Measurements from ENCODE around the gene GTF3C6. TPM values are rescaled to one million over a fixed set of nuclear protein-coding genes. Genes with fewer than 3 reads are reported as not detected.

The GTF3C6 gene
- polyA plus RNA-seq: 100 and 139 TPM in 2 replicates

DNA sequence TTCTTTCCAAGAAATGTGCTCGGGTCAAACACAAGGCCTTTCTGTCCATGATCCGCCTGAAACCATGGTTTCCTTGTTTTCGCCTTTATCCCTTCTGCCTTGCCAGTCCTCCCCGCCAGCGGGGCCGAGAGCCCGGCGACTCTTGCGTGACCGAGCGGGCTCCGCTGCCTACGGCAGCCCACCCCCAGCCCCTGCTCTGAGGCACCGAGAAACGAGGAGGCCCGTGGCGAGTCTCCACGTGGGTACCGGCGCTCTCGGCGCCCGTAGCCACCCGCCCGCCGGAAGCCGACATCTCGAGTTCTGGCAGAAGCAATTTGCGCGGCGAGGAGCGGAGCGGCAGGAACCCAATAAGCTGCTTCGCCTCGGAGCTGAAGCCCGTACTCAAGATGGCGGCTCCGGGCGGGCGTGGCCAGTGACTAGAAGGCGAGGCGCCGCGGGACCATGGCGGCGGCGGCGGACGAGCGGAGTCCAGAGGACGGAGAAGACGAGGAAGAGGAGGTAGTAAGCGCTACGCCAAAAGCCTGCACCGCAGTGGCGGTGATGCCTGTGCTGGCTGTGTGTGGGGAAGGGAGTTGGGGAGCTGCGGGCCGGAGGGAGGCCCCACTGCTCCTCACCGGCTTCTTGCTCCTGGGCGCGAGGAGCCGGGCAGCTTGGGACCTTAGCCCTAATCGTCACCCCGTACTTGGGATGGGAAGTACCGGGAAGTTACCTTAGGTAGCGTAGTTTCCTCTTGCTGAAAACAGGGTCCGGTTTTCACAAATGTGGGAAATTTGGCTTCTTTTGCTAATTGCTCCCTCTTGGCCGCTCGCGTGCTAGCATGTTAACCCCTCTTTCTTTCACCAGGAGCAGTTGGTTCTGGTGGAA lies at the start of gene GTF3C6:
GTF3C6 (plus strand) TSS at position 378 of the 864 bp plus-strand sequence; CDS start at position 442, 64 bp downstream.

Other genes starting within 250 kb of the GTF3C6 start
- gene CDK19, start 143.2 kb upstream of the GTF3C6 start, polyA plus RNA-seq: 5.1 and 10.1 TPM in 2 replicates
- gene AMD1, start 83.9 kb upstream of the GTF3C6 start, polyA plus RNA-seq: 63.6 and 88.0 TPM in 2 replicates
- gene RPF2, start 23.3 kb downstream of the GTF3C6 start, polyA plus RNA-seq: 86.9 and 112 TPM in 2 replicates
- 6.8 and 9.9 TPM in 2 replicates for gene SLC16A10, start 128.8 kb downstream of the GTF3C6 start, polyA plus RNA-seq

All from Purkinje cell (primary cell).